ENCODE data around the gene PAXX.

PAXX gene

GRCh38 chr9:136991993-136992818, at the start of gene PAXX:
PAXX (plus strand) TSS chr9:136992422; CDS start chr9:136992444, 22 bp downstream.
- DNase-seq: peak; percentile 76

- no peak for DNase-seq
Observed at GRCh38 chr9:136942881-136943230, 49.4 kb upstream of the PAXX start.

DNA sequence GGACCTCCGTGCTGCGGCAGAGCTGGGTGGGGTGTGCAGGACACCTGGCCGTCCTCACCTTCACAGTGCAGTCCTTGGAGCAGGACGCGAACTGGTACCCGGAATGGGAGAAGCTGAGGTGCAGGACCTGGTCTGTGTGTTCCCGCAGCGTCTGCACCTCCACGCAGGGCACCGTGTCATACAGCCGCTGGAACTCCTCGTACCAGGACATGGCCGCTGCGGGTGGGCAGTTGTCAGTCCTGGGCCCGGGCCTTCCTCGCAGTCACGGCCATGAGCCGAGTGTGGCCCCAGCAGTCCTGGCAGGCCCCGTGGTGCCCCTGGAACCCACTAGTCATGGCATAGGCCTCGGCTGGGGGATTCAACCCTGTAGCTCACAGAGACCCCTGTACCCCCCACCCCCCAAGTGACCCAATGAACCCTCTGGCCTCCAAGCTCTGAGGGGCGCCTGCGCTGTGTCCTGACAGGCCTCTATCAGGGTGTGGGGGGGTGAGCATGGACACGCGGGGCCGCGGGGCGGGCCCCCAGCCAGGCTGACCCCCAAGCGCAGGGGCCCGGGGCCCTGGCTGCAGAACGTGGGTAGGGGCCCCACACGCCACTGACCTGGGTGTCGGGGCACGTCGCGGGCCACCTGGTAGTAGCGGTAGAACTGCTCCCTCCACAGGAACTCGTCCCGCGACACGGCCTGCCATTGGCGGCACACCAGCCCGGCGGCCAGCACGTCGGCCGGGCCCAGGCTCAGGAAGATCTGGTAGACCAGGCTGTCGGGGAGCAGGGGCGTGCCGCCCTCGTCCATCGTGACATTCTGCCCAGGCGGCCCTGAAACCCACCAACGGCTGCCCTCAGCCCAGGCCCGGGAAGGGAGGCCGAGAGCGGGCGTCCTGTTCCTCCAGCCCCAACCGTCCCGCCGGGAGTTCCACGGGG, 48.7 kb upstream of the PAXX start:
- DNase-seq: no peak

DNA sequence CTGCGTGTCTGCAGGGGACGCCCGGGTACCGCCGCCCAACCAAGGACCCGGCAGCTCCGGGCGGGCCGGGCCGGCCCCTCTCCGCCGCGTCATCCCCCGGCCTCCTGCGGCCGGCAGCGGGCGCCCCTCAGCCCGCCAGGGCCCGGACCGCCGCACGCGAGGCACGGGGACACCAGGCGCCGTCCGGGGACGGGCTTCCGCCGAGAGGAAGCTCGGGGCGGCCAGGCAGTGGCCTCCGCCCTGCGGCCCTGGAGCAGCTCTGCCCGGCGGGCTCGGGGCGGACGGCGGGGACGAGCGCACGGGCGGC, 48.1 kb upstream of the PAXX start:
- DNase-seq: peak; percentile 20

GRCh38 chr9:136944519-136945332, 47.5 kb upstream of the PAXX start, which contains the start of the genes C8G and FBXW5:
C8G (plus strand) TSS chr9:136945243; CDS start chr9:136945321, 78 bp downstream.
FBXW5 (minus strand) TSS chr9:136944738; CDS start chr9:136944083, 655 bp downstream.
- peak; percentile 86 for DNase-seq

DNA sequence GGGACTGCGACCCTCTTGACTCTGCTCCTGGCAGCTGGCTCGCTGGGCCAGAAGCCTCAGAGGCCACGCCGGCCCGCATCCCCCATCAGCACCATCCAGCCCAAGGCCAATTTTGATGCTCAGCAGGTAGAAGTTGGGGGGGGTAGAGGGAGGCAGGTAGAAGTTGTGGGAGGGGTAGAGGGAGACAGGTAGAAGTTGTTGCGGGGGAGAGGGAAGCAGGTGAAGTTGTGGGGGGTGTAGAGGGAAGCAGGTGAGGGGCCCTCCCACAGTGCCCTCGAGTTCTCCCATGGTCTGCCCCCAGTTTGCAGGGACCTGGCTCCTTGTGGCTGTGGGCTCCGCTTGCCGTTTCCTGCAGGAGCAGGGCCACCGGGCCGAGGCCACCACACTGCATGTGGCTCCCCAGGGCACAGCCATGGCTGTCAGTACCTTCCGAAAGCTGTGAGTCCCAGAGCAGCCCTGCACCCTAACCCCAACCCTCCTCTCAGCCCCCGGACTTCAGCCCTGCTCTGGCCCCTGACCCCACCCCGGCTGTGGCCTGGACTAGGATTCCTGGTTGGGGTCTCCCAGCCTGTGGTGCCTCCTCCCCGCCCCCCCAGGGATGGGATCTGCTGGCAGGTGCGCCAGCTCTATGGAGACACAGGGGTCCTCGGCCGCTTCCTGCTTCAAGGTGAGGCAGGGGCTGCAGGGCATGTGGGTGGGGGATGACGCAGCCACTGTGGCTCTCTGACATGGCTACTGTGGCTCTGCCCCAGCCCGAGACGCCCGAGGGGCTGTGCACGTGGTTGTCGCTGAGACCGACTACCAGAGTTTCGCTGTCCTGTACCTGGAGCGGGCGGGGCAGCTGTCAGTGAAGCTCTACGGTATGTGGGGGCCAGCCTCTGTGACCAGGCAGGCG, 46.6 kb upstream of the PAXX start:
- no peak for DNase-seq

DNA sequence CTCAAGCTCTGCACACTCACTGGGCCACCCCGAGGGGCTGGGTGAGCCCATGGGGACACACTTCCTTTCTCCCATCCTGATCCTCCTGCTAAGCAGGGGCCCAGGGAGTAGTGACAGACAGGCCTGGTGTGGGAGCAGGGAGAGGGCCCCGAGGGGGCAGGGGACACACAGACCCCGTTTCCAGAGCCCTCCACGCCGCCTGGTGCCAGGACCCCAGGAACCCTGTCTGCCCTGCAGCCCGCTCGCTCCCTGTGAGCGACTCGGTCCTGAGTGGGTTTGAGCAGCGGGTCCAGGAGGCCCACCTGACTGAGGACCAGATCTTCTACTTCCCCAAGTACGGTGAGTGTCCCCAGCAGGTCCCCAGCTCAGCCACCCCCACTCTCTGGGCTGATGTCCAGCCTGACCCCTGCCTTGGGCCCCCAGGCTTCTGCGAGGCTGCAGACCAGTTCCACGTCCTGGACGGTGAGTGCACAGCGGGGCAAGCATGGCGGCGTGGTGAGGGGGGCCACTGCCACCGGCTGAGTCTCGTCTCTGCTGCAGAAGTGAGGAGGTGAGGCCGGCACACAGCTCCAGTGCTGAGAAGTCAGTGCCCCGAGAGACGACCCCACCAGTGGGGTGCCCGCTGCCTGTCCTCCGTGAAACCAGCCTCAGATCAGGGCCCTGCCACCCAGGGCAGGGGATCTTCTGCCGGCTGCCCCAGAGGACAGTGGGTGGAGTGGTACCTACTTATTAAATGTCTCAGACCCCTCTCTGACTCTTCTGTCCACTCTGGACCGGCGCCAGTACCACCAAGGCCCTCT, 45.8 kb upstream of the PAXX start:
- DNase-seq: no peak

DNA sequence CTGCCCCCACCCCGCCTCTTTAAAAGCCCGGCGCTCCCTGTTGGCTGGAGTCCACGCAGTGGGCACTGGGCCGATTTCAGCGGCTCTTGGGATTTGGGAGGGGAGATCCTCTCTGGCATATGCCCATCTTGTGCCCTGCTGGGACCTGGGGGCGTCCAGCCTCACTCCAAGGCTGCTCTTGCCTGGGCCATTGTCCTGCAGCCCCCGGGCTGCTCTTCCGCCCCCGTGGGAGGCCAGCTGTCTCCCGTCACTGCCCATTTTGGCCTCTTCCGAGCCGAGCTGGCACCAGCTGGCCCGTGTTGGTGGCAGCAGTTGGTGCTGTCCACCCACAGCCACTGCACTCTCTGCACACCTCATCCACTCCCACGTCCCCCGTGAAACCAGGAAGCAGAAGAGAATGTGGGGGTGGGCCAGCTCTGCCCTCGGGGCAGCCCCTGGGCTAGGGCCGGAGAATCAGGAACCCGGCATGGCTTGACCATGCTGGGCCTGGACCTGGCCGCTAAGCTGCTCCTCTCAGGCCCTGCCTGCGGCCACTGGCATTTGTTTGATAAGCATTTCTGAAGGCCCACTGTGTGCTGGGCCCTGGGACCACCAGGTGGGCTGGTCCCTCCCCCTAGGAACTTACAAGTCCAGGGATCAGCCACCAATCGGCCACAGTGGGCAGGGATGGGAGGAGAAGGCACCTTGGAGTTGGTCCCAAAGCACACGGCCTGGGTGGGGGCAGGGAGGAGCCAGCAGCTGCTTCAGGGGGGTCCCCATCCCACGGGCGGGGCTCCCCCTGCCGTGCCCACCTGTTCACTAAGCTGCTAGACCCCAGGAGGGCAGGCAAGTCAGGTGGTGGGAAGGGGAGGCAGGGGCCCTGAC, 45.0 kb upstream of the PAXX start:
- no peak for DNase-seq

GRCh38 chr9:136947955-136948510, 44.2 kb upstream of the PAXX start:
- peak; percentile 13 for DNase-seq

DNA sequence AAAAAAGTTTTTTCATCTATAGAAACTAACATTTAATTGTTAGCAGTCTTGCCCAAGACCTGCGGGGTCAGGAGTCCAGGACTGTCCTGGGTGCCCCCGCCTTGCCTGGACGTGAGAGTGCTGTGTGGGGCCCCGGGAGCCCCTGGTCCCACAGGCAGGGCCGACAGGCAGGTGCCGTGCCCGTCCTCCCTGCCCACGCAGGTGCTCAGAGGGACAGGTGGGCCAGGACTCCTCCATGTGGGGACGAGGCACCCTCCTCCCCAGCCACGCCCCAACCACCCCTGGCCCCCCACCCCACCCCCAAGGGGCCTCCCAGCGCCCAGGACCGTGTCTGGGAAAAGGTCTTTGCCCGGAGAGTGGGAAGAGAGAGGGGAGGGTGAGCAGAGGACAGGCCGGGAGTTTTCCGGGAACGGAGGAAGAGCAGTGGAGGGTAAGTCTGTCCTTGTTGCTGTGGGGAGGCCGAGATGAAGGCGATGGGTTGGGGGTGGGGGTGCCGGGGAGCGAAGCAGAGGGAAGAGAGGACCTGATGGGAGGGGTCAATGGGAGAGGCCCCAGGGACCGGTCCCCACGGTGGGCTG, 42.9 kb upstream of the PAXX start:
- no peak for DNase-seq

DNA sequence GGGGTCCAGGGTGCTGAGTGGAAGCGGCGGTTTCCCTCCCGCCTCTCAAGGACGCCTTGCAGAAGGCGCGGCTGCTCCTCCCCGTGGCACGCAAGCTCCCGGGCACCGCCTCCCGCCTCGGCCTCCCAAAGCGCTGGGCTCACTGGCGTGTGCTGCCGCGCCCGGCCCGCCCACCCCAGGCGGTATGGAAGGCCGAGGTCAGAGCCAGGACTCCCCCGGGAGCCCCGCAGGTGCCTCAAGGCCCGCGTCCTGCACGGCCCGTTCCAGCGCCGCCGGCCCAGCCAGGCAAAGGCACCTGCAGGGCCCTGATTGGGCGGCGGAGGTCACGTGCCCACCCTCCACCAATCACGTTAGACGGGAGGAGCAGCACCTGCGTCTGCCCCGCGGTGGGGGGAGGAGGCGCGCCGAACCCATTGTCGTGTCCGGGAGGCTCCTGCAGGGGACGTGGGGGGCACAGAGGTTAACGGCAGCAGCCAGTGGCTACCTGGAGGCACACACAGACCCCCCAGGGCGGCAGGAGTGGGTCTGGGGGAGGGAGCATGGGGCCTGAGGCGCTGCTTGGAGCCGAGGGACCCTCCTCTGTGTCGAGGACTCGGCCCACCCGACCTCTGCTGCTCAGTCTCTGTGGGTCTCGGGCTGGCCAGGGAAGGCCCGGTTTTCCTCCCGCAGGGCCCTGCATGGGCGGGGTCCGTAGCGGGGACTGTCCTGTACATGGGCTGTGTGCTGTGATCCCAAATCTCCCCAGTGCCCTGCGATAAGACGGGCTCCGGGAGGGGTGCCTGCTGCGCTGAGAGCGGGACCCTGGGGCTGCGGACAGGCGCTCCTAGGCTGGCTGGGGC, 42.2 kb upstream of the PAXX start:
- DNase-seq: peak; percentile 91

- no peak for DNase-seq
Observed at GRCh38 chr9:136950656-136951276, 41.5 kb upstream of the PAXX start.

DNA sequence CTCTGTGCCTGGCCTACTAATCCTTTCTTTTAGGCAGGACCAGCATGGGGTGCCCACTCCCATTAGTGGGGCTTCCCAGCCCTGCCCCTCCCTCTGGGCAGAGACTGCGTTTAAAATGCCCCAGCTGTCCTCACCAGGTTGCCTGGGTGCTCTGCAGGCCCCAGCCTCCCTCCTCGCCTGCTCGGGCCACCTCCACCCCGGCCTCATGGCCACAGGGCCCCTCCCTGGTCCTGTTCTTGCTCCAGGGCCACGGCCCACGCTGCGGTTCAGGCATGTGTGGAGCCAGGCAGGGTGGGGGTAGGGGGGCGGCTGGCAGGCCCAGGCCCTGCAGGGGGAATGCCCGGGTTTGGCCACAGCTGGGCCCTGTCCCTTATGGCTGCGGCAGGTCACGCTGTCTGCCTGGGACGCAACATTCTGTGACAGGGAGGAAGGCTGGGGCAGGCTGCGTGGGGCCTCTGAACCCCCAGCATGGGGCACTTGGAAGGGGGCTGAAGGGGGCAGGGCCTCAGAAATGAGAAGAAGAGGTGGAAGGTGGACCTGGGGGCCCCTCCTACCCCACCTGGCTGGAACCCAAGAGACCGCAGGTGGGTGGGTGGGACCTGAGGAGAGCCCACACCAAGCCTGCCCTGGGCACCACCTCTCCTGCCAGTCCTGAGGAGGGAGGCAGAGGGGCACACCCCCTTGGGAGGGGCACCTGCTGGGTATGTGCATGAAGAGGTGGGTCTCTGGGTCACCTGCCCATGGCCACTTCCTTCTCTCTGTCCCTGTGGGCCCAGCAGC, 40.5 kb upstream of the PAXX start, which contains the start of gene LCN12:
TSS of gene LCN12 (plus strand) at position 733 of the 780 bp plus-strand sequence. CDS start 55 bp downstream, outside the sequence.
- DNase-seq: no peak

- DNase-seq: no peak
Observed at GRCh38 chr9:136952321-136952850, 39.8 kb upstream of the PAXX start.

- DNase-seq: no peak
Observed at GRCh38 chr9:136952876-136953770, 39.1 kb upstream of the PAXX start.
